Measurements from ENCODE around the gene NRM.
"Not testable (repeated sequence)": the region's sequence is repeated elsewhere in the genome, so short reads cannot be mapped to it uniquely, and the experiment has no call there.

NRM gene

DNA sequence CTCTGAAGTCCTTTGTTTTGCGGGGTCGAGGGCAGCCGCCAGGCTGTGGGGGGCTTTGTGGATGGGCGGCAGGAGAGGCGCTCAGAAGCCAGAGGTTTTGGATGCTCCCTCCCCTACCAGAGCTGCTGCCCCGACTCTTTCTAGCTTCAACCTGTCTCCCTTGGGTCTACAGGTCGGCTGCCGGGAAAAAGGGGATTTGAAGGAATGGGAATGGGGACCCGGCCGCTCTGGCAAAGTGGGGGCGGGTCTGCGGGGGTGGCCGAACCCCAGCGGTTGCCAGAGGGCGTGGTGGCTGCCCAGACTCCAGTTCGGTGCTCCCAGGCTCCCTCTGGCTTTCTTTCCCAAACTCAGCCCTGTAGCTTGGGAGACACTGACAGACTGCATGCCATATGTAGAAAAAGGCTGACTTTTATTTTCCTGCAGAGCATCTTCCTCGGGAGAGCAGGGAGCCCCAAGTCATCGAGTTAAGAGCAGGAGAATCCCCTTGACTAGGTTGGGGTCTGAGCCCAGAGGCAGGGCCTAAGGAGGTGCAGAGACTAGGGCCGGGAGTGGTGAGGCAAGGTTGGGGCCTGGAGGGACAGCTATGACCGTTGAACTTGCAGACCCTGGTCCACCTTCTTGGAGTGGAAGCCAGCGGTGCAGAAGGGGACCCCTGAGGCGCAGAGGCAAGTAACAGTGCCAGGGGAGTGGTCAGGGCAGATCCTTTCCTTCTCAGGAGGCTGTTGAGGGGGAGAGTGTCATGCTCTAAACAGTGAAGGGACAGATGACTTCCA is 2.9 kb downstream of the NRM start:
- DNase-seq = no peak

GRCh38 chr6:30686908-30687658 is 3.7 kb downstream of the NRM start:
- peak; percentile 65 for DNase-seq

- no peak for DNase-seq
These were observed 4.5 kb downstream of the NRM start, which contains the start of gene PPP1R18 for GRCh38 chr6:30686009-30686907. Gene PPP1R18, minus strand, starts transcription at chr6:30686645. Its CDS starts 627 bp downstream, at chr6:30686018.

- DNase-seq = no peak
These were observed 5.4 kb downstream of the NRM start for GRCh38 chr6:30685157-30686008.

- no peak for DNase-seq
These were observed 6.2 kb downstream of the NRM start for GRCh38 chr6:30684386-30685156.

DNA sequence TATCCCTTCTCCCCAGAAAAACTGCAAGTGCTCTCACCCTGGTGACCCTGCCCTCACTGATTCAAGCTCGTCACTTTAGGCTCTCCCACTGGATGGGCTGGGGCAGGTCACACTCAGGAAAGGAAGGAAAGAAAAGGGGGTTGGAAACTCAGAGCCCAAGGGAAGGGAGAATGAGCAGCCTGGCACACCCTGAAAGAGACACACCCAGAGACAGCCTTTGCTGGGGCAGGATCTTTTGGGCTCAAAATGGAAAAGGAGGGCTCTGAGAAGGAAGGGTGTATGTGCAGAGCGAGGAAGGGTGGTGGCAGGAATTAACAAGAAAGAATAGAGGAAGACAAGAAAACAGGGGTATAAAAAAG is 6.8 kb downstream of the NRM start:
- no peak for DNase-seq

DNA sequence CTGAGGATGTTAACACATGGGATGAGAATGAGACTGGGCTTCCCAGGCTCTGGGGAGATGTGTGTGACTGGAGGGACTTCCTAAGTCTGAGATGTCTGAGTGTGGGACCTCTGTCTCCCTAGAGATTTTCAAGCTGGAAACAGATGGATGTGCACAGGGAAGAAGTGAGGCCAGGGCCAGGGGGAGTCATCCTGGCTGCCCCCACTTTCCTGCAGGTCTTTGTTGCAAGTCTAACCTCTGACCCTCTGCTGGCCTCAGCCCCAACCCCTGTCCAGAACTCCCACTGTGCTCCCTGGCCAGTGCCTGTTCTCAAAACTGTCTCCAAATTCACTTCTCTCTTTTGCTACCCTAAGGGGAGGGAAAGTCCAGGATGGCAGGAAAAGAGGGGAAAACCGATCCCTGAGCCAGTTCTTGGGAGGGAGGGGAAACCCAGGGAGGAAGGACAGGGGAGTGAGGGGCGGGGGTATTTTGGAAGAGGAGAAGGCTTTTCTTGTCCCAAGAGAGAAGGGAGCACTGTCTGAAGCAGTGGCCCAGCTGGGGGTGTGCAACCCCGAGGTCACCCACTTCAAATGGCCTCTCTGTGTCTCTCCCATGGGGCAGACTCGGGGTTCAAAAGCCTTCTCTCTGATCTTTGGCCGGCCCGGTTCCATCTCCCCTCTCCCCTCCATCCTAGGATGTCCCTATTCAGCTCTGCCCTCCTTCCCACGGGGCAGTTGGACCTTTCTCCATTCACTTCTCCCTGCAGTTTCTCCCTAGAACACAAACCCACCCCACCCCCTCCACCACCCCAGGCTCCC is 7.4 kb downstream of the NRM start:
- no peak for DNase-seq

DNA sequence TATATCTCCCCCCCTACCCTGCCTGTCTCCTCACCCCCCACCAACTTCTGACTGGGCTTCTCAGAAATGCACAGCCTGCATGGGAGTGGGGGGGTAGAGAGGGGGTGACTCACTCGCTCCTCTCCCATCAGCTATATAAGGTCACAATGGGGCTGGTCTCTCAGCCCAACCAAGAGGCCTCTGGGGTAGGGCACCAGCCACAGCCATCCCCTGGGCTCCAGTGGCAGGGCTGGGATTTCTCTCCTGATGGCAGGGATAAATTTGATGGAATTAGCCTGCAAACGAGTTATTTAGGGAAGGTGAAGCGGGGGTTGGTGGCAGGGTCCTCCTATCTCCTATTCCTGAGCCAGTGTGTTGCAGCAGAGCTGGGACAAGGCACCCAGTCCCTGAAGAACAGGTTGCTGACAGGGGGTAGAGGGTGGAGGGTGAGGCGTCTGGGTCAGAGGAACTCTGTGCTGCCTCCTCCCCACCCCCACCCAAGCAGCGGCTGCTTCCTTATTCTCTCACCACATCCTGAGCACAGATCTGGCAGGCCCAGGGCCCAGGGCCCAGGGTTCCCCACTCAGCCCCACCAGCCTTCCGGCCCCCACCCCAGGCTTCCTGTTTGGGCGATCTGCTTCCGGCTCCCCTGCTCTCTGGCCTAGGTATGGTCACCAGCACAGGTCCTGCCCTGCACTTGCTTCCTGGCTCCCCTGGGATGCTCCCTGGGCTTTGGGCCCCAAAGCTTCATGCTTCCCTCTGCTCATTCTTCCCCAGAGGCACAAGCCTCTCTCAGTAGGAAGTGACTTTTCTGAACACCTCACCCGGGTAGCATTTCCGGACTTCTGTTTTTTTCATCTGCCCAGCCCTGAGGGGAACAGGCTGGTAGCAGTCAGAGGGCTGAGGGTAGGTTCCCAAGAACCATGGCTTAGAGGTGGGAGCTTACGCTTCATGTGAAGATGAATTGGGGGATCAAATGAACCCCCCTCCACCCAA is 8.4 kb downstream of the NRM start:
- no peak for DNase-seq

DNA sequence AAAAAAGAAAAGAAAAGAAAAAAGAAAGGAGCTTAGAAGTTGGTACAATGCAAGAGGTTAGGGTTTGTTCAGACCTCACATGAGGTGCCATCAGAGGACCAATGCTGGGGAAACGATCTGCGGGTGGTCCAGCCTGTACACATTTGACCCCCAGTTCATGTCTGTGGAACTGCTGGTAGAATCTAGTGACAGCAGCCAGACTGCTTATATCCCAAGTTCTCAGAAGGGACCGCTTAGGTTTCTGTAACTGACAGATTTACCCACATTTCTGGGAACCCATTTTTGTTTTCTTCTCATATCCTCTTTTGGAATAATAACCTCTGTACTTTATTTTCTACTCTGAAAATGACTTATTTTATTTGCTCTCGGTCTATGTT is 9.0 kb downstream of the NRM start:
- no peak for DNase-seq

- no peak for DNase-seq
These were observed 10.8 kb downstream of the NRM start for GRCh38 chr6:30679765-30680535.

GRCh38 chr6:30678964-30679726 is 11.6 kb downstream of the NRM start:
- no peak for DNase-seq

GRCh38 chr6:30676660-30677285 is 14.0 kb downstream of the NRM start:
- no peak for DNase-seq

- DNase-seq = peak; percentile 76
These were observed 18.1 kb downstream of the NRM start, which contains the start of gene DHX16 for GRCh38 chr6:30672445-30673253. Gene DHX16, minus strand, starts transcription at chr6:30673006. Its CDS starts 165 bp downstream, at chr6:30672841.

DNA sequence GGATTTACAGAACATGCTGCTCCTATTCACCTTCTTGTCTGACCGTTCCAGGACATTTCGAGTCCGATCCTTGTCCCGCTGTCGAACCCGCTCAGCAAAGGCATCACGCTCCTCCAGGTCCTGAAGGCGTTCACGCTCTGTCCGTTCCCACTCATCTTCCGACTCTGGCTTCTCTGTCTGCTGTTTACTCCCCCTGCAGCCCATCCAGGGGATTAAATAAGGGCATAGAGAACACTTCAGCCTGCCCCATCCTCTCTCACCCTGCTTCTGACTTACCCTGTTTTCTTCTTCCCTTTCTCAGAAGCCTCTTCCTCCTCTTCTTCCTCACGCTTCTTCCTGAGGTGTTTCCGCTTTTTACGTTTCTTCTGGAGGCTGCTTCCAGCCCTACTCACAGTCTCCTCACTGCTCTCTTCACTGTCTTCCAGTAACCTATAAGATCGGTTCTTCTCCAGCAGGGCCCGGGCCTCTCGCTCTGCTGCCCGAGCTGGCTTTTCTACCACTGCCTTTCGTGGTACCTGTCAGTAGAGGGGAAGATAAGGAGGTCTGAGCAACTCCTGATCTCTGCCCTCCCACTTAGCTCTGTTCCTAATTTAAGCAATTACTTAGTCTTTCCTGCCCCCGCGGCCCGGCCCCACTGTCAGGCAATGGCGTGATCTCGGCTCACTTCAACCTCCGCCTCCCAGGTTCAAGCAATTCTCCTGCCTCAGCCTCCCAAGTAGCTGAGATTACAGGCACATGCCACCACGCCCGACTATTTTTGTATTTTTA is 19.8 kb downstream of the NRM start:
- DNase-seq = no peak

GRCh38 chr6:30666300-30666699 is 24.5 kb downstream of the NRM start:
- DNase-seq = not testable (repeated sequence)

All from NCI-H187 treated with DMSO at 0.1 percent for 48 hours (cell line).